ENCODE results near the gene HOGA1.

DNA sequence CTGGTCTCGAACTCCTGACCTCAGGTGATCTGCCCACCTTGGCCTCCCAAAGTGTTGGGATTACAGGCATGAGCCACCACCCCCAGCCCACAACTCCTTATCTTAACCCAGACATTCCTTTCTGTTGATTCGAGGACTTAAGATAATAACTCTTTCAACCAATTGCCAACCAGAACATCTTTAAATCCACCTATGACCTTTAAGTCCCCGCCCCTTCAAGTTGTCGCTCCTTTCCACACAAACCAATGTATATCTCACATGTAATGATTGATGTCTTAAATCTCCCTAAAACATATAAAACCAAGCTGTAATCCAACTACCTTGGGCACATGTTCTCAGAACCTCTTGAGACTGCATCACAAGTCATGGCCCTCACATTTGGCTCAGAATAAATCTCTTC is 19.4 kb upstream of the HOGA1 start:
- no peak for TF ChIP-seq POLR2AphosphoS5 (IDR thresholded peaks at IDR 0.05)
- TF ChIP-seq POLR2A (IDR thresholded peaks at IDR 0.05): no peak
